Effector memory CD4-positive, alpha-beta T cell (primary cell): ENCODE measurements around the gene DIP2C.
"Not testable (repeated sequence)": the region's sequence is repeated elsewhere in the genome, so short reads cannot be mapped to it uniquely, and the experiment has no call there.

ENCODE experiments used
- DNase-seq, 3 donors: peaks; one replicate each; pipeline ENCODE4 v3.0.0-alpha.2; 2020
- H3K27ac ChIP-seq: 2 replicates; pipeline ENCODE4 v1.7.0; 2013; ENCODE audit warnings: mild to moderate bottlenecking, low read length, moderate library complexity; ENCODE audit not compliant: insufficient read depth, poor library complexity, severe bottlenecking
- H3K27me3 ChIP-seq: replicated peaks from 2 replicates; pipeline ENCODE4 v1.7.0; 2013; ENCODE audit warnings: mild to moderate bottlenecking, low read length; ENCODE audit not compliant: insufficient read depth, control insufficient read depth, poor library complexity, severe bottlenecking
- H3K36me3 ChIP-seq: 2 replicates; pipeline ENCODE4 v1.7.0; 2013; ENCODE audit warnings: mild to moderate bottlenecking, low read length, moderate library complexity; ENCODE audit not compliant: control insufficient read depth, insufficient read depth
- H3K4me1 ChIP-seq: 2 replicates; pipeline ENCODE4 v1.7.0; 2013; ENCODE audit warnings: low read length, mild to moderate bottlenecking; ENCODE audit not compliant: control insufficient read depth, insufficient read depth, poor library complexity, severe bottlenecking
- H3K4me3 ChIP-seq: 2 replicates; pipeline ENCODE4 v1.7.0; 2013; ENCODE audit warnings: low read length, low read depth, mild to moderate bottlenecking; ENCODE audit not compliant: insufficient read depth, poor library complexity, severe bottlenecking
- H3K9me3 ChIP-seq: 2 replicates; pipeline ENCODE4 v1.7.0; 2013; ENCODE audit warnings: mild to moderate bottlenecking, low read length, moderate library complexity; ENCODE audit not compliant: control insufficient read depth

Gene DIP2C

DNA sequence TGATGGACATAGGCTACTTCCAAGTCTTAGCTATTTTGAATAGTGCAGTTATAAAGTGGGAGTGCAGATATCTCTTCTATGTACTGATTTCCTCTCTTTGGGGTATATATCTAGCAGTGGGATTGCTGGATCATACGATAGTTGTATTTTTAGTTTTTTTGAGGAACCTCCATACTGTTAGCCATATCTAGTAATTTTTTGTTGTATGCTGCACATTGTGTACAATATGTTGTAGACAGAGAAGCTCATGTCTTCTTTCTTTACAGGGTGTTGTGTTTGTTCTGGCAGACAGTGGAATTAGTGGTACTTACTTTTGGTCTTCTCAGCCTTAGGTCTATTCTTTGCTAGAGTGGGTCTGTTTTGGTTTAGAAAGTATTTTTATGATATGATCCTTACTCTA lies 13.7 kb upstream of the DIP2C start:
- no peak overlapping the region for H3K27ac ChIP-seq
- H3K9me3 ChIP-seq: no peaks in the 10 kb centered on the region
- no peaks in the 10 kb centered on the region for H3K27me3 ChIP-seq
- H3K4me1 ChIP-seq: no peaks in the 10 kb centered on the region
- no peaks in the 10 kb centered on the region for H3K36me3 ChIP-seq
- DNase-seq: no peak
- H3K4me3 ChIP-seq: no peak overlapping the region

DNA sequence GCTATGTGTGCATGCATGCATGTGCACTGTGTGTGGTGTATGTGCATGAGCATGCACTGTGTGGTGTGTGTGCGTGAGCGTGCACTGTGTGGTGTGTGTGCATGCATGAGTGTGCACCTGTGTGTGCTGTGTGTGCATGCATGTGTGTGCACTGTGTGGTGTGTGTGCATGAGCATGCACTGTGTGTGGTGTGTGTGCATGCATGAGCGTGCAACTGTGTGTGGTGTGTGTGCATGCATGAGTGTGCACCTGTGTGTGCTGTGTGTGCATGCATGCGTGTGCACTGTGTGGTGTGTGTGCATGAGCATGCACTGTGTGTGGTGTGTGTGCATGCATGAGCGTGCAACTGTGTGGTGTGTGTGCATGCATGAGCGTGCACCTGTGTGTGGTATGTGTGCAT lies 10.7 kb upstream of the DIP2C start:
- H3K27me3 ChIP-seq, H3K9me3 ChIP-seq, H3K27ac ChIP-seq, H3K4me1 ChIP-seq, H3K4me3 ChIP-seq, DNase-seq, H3K36me3 ChIP-seq: not testable (repeated sequence)

GRCh38 chr10:697097-697875 lies 7.8 kb upstream of the DIP2C start:
- Histone ChIP-seq H3K9me3 (no peaks in the 10 kb centered on the region), H3K27ac (no peak overlapping the region), H3K4me1 (no peaks in the 10 kb centered on the region), H3K27me3 (peaks cover 4% of the 10 kb centered on the region), H3K4me3 (no peak overlapping the region), H3K36me3 (no peaks in the 10 kb centered on the region)
- DNase-seq: no peak

GRCh38 chr10:695396-695795 lies 5.9 kb upstream of the DIP2C start:
- no peaks in the 10 kb centered on the region for H3K4me1 ChIP-seq
- H3K27me3 ChIP-seq: peaks cover 7% of the 10 kb centered on the region
- no peak overlapping the region for H3K4me3 ChIP-seq
- H3K27ac ChIP-seq: no peak overlapping the region
- H3K36me3 ChIP-seq: no peaks in the 10 kb centered on the region
- DNase-seq: no peak
- no peaks in the 10 kb centered on the region for H3K9me3 ChIP-seq

GRCh38 chr10:693506-693905 lies 4.0 kb upstream of the DIP2C start:
- H3K4me1 ChIP-seq: no peaks in the 10 kb centered on the region
- no peaks in the 10 kb centered on the region for H3K36me3 ChIP-seq
- H3K9me3 ChIP-seq: no peaks in the 10 kb centered on the region
- no peak overlapping the region for H3K27ac ChIP-seq
- peaks cover 11% of the 10 kb centered on the region for H3K27me3 ChIP-seq
- DNase-seq: no peak
- H3K4me3 ChIP-seq: no peak overlapping the region

DNA sequence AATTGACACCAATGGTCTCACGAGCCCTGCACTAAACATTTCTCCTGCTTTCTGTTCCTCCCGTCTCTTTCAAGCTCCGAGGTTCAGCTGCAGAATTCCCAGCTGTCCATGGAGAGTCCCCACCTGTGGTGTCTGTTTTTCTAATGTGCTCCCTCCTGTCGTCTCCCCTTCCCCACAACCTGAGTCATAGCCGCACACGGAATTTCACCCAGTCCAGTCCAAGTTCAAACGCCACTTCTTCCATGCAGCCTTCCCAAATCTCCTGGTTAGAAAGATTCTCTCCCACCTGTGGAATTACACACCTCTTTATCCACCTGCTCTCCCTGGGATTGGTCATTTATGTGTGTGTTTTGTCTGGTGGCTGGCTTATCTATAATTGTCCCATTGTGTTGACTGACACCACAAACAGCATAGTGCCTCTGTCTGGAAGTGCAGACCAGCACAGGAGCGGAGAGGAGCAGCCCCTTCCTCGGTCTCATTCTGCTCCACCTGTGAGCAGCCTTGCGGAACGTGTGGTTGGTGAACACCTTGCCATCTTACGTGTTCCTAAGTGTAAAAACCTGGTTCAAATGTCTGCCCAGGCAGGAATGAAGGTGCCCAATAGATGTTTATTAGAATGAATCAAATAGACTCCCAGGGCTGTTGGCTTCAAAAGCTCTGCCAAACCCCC lies 3.3 kb upstream of the DIP2C start:
- H3K4me3 ChIP-seq: no peak overlapping the region
- peaks cover 11% of the 10 kb centered on the region for H3K27me3 ChIP-seq
- no peaks in the 10 kb centered on the region for H3K36me3 ChIP-seq
- DNase-seq: no peak
- H3K9me3 ChIP-seq: no peaks in the 10 kb centered on the region
- no peaks in the 10 kb centered on the region for H3K4me1 ChIP-seq
- H3K27ac ChIP-seq: no peak overlapping the region

DNA sequence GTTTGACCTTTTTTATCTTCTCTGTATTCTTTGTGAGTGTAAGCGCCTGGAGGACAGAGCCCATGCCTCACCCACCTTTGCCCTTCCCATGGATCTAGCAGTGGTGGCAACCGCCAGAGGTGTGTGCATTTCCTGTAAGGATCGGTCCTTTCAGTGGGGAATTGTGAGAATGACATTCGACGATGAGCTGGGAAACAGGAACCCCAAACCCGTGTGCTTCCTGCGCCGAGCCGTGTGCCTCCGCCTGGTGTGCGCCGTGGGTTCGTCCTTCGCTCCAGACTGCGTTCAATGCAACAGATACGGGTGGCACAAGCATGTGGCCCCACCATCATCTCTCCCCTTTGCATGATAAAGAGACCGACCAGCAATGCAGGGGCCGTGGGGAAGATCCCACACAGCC lies 1.7 kb upstream of the DIP2C start:
- H3K4me1 ChIP-seq: no peaks in the 10 kb centered on the region
- H3K27ac ChIP-seq: no peak overlapping the region
- DNase-seq: no peak
- H3K36me3 ChIP-seq: no peaks in the 10 kb centered on the region
- H3K27me3 ChIP-seq: peaks cover 6% of the 10 kb centered on the region
- no peaks in the 10 kb centered on the region for H3K9me3 ChIP-seq
- H3K4me3 ChIP-seq: no peak overlapping the region

DNA sequence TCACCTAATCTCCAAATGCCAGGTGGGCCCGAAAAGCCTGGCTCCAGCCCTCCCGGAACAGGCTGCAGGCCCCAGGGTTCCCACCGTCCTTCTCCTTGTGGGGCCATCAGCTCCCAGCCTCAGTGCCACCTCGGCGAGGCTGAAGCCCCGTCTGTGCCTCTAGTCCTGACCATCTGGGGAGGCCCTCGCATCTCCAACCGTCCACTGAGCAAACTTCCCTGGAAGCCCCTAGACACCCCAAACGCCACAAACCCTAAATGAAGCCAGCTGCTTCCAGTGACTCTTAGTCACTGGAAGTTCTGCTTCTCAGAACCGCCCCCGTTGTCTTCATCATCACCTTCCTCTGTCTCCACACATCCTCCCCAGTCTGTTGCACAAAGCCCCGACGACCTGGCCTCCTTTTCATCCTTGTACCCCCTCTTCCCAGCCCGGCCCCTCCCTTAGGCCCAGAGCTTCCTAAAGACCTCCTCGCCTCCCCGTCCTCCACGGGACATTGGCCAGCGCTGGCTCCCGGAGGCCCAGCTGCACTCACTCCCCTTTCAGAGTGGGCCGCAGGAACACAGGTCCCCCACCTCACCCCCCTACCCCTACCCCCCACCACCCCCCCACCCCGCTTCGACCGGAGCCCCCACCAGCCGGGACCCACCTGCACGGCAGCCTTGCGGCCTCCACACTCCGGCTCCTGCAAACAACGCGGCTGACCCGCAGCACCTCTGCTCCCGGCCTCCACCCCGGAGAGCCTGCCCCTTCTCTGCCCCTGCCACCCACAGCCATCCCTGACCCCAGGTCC lies 1.1 kb upstream of the DIP2C start:
- Histone ChIP-seq H3K9me3 (no peaks in the 10 kb centered on the region), H3K4me3 (no peak overlapping the region), H3K27me3 (peaks cover 6% of the 10 kb centered on the region), H3K36me3 (no peaks in the 10 kb centered on the region), H3K27ac (no peak overlapping the region), H3K4me1 (no peaks in the 10 kb centered on the region)
- no peak for DNase-seq

DNA sequence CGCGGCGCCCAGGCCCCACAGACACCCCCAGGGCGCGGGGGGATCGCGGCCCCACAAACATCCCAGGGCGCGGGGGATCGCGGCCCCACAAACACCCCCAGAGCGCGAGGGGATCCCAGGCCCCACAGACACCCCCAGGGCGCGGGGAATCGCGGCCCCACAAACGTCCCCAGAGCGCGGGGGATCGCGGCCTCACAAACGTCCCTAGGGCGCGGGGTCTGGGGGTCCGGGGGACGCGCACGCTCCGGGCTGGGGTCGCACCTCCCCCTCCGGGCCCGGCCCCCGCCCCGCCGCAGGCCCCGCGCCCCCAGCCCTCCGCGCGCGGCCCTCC lies 382 bp downstream of the DIP2C start:
- Histone ChIP-seq H3K4me1 (no peaks in the 10 kb centered on the region), H3K27me3 (peaks cover 6% of the 10 kb centered on the region), H3K9me3 (no peaks in the 10 kb centered on the region), H3K27ac (no peak overlapping the region), H3K36me3 (no peaks in the 10 kb centered on the region), H3K4me3 (no peak overlapping the region)
- DNase-seq: no peak
